ENCODE data around the gene TMEM245.

TMEM245 gene

DNA sequence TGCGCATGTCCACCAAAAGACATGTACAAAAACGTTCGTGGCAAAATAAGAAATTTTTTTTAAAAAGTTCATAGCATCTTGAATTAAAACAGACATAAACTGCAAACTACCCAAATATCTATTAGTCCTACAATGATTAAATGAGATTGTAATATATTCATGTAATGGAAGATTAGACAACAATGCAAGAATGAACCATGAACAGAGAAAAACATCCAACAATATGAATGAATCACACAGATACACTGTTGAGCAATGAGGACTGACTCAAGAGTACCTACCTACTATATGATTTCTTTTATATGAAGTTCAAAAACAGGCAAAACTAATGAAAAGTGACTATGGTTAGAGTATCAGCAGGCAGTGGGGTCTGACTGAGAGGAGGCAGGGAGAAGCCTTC, 88.5 kb downstream of the TMEM245 start:
- DNase-seq (ENCODE audit: low read depth in 2 of 2): peak; percentile 42 to 83
- TF ChIP-seq, protein P1, sequence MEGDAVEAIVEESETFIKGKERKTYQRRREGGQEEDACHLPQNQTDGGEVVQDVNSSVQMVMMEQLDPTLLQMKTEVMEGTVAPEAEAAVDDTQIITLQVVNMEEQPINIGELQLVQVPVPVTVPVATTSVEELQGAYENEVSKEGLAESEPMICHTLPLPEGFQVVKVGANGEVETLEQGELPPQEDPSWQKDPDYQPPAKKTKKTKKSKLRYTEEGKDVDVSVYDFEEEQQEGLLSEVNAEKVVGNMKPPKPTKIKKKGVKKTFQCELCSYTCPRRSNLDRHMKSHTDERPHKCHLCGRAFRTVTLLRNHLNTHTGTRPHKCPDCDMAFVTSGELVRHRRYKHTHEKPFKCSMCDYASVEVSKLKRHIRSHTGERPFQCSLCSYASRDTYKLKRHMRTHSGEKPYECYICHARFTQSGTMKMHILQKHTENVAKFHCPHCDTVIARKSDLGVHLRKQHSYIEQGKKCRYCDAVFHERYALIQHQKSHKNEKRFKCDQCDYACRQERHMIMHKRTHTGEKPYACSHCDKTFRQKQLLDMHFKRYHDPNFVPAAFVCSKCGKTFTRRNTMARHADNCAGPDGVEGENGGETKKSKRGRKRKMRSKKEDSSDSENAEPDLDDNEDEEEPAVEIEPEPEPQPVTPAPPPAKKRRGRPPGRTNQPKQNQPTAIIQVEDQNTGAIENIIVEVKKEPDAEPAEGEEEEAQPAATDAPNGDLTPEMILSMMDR (IDR thresholded peaks at IDR 0.05; ENCODE audit: low read depth, low read length): no peak

DNA sequence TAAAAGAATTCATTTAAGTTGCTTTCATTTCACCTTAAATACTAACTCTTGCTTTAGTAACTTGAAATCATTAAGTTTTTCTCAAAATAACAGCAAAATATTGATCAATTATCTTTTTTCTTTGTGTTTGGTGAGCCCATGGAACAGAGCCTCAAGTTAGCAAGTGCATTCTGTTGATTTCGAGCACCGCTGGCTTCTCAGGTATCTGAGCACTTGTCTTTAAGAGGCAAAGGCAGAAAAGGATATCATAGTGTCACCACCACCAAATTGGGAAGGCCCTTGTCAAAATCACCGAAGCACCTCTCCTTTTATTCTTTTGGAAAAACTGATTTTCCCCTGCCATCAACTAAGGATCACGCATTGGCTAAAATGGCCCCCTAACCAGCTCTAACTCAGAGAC, 89.3 kb downstream of the TMEM245 start:
- no peak for DNase-seq (ENCODE audit: low read depth in 2 of 2)
- no peak overlapping the region for H3K4me3 ChIP-seq (replicated peaks in 1 of 2; ENCODE audit: low read depth in 2 of 2, low read length in 2 of 2)
- TF ChIP-seq, protein P1 (IDR thresholded peaks at IDR 0.05; ENCODE audit: low read depth, low read length): no peak

More for the DNA sequence above, 88.5 kb downstream of the TMEM245 start:
- no peak overlapping the region for H3K4me3 ChIP-seq (replicated peaks in 1 of 2; ENCODE audit: low read depth in 2 of 2, low read length in 2 of 2)

DNA sequence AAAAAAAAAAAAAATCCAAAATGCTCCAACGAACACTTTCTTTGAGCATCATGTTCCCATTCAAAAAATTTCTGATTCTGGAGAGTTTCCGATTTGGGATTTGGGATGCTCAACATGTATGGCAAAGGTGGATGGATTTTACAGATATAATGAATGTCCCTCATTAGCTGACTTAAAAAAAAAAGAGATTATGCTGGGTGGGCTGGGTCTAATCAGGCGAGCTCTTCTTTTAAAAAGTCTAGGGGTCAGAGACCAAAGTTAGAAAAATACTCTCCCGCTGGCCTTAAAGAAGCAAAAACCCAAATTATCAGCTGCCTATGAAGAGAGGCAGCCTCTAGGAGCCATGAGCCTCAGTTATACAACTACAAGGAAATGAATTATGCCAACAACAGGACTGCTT, 91.3 kb downstream of the TMEM245 start:
- TF ChIP-seq, protein P1 (IDR thresholded peaks at IDR 0.05; ENCODE audit: low read depth, low read length): no peak
- H3K4me3 ChIP-seq (replicated peaks in 1 of 2; ENCODE audit: low read depth in 2 of 2, low read length in 2 of 2): no peak overlapping the region
- DNase-seq (ENCODE audit: low read depth in 2 of 2): no peak

DNA sequence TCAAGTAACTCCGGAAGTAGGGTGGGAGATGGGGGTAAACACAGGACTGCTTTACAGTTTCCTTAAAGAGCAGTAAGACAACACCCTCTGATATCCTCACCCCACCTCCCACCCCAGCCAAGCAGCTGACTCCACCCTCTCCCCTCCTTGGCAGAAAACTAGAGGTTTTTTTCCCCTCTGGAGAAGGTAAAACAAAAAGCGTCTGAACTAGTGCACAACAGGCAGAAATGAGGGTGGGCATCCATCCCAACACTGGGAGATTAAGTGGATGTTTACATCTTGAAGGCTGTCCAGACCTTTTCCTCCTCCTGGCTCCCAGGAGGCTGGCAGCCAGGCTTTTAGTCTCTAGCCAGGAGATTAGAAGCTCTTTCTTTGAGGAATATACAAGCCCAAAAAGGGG, 92.6 kb downstream of the TMEM245 start:
- peak in 1 of 2 donors; percentile 75 for DNase-seq (ENCODE audit: low read depth in 2 of 2)
- H3K4me3 ChIP-seq (replicated peaks in 1 of 2; ENCODE audit: low read depth in 2 of 2, low read length in 2 of 2): no peak overlapping the region
- TF ChIP-seq, protein P1 (IDR thresholded peaks at IDR 0.05; ENCODE audit: low read depth, low read length): no peak

DNA sequence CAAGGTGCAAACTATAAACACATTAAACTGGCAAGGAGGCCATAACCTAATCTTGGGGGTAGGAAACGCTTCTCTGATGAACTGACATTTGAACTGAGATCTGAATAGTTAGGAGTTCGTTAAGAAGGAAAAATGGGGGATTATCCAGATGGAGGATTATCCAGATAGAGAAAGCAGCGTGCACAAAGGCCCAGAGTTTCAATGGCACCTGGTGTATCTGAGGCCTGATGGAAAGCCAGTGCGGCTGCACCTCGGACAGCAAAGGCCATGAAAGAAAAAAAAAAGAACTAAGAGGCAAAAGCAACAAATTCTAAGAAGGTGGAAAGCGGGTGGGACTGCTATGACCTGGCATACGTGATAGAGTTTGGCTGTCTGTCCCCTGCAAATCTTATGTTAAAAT, 93.4 kb downstream of the TMEM245 start:
- TF ChIP-seq, protein P1 (IDR thresholded peaks at IDR 0.05; ENCODE audit: low read depth, low read length): no peak
- H3K4me3 ChIP-seq (replicated peaks in 1 of 2; ENCODE audit: low read depth in 2 of 2, low read length in 2 of 2): no peak overlapping the region
- no peak for DNase-seq (ENCODE audit: low read depth in 2 of 2)

DNA sequence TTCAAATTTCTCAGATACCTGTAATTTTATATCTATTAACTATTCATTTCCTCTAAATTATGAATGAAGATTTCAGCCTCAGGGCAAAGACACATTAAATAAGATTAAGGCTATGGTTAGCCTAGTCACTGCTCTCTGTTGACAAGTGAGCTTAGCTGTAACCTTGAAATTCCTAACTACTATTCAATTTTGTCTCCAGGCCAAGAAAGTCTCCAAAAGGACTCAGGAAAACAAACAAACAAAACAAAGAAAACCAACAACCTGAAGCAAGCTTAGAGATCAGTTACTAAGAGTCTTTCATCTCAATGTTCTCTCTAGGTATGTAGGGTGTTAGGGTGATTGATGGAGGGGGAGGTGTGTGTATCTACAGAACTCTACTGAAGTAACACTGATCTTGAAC, 96.9 kb downstream of the TMEM245 start:
- TF ChIP-seq, protein P1 (IDR thresholded peaks at IDR 0.05; ENCODE audit: low read depth, low read length): no peak
- DNase-seq (ENCODE audit: low read depth in 2 of 2): no peak

More for the DNA sequence above, 96.9 kb downstream of the TMEM245 start:
- H3K4me3 ChIP-seq (replicated peaks in 1 of 2; ENCODE audit: low read depth in 2 of 2, low read length in 2 of 2): no peak overlapping the region

Data from cardiac fibroblast (primary cell).